Mesothelial cell of epicardium (in vitro differentiated cells): ENCODE measurements around the gene RFX3. TPM values are rescaled to one million over a fixed set of nuclear protein-coding genes. Genes with fewer than 3 reads are reported as not detected.

Experiments
- DNase-seq, 2 experiments: peaks; one replicate each; pipeline ENCODE4 v3.0.0; 2021; ENCODE audit warnings: low spot score in 2 of 2; ENCODE audit not compliant: unreplicated experiment in 2 of 2
- H3K27ac Mint-ChIP-seq: 2 replicates; pipeline ENCODE4 v1.8.0; 2021; ENCODE audit warnings: mixed read lengths
- H3K27me3 Mint-ChIP-seq: 2 replicates; pipeline ENCODE4 v1.8.0; 2021; ENCODE audit warnings: low read depth, mixed read lengths
- H3K36me3 Mint-ChIP-seq: 2 replicates; pipeline ENCODE4 v1.8.0; 2021; ENCODE audit warnings: mixed read lengths
- H3K4me1 Mint-ChIP-seq: 2 replicates; pipeline ENCODE4 v1.8.0; 2021; ENCODE audit warnings: mixed read lengths
- H3K4me3 Mint-ChIP-seq: 2 replicates; pipeline ENCODE4 v1.8.0; 2021; ENCODE audit warnings: mild to moderate bottlenecking, moderate library complexity, mixed read lengths
- H3K9me3 Mint-ChIP-seq: 2 replicates; pipeline ENCODE4 v1.8.0; 2021; ENCODE audit warnings: mixed read lengths
- CTCF ChIP-seq: fragments of 200-600 bp; sonication (generic); IDR thresholded peaks from one replicate; pipeline ENCODE4 v1.5.0; 2021; ENCODE audit warnings: antibody characterized with exemption; ENCODE audit not compliant: unreplicated experiment
- total RNA-seq: library from RNA; stranded (reverse); gene quantifications from 3 replicates; pipeline ENCODE4 v1.2.1, GENCODE V29; 2021

Gene RFX3
- total RNA-seq, 1 donor from 2014 or later: 42.5 TPM

GRCh38 chr9:3477236-3477834 is 48.5 kb downstream of the RFX3 start:
- no peak for DNase-seq
- Mint-ChIP-seq H3K9me3 (peaks cover 23% of the 10 kb centered on the region), H3K27ac (no peak overlapping the region), H3K36me3 (peaks cover 36% of the 10 kb centered on the region), H3K4me1 (peaks cover 13% of the 10 kb centered on the region), H3K4me3 (no peak overlapping the region), H3K27me3 (no peaks in the 10 kb centered on the region)
- TF ChIP-seq CTCF: no peak

DNA sequence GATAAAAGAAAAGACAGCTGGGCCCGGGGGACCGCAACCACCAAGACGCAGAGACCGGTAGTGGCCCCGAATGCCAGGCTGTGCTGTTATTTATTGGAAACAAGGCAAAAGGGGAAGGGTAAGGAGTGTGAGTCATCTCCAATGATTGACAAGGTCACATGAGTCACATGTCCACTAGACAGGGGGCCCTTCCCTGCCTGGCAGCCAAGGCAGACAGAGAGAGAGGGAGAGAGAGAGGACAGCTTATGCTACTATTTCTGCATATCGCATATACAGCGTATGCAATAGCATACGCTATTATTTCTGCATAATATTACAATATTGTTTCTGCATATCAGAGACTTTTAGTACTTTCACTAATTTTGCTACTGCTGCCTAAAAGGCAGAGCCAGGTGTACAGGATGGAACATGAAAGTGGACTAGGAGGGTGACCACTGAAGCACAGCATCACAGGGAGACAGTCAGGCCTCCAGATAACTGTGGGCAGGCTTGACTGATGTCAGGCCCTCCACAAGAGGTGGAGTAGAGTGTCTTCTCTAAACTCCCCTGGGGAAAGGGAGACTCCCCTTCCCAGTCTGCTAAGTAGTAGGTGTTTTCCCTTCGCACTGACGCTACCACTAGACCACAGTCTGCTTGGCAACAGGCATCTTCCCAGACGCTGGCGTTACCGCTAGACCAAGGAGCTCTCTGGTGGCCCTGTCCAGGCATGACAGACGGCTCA is 50.3 kb downstream of the RFX3 start:
- peaks cover 36% of the 10 kb centered on the region for H3K36me3 Mint-ChIP-seq
- no peaks in the 10 kb centered on the region for H3K27me3 Mint-ChIP-seq
- H3K4me1 Mint-ChIP-seq: peaks cover 17% of the 10 kb centered on the region
- peaks cover 23% of the 10 kb centered on the region for H3K9me3 Mint-ChIP-seq
- no peak overlapping the region for H3K27ac Mint-ChIP-seq
- no peak for DNase-seq
- H3K4me3 Mint-ChIP-seq: no peak overlapping the region
- TF ChIP-seq CTCF: no peak

- H3K9me3 Mint-ChIP-seq: peaks cover 23% of the 10 kb centered on the region
- H3K4me1 Mint-ChIP-seq: peaks cover 15% of the 10 kb centered on the region
- H3K36me3 Mint-ChIP-seq: peaks cover 31% of the 10 kb centered on the region
- H3K4me3 Mint-ChIP-seq: no peak overlapping the region
- no peak for DNase-seq
- TF ChIP-seq CTCF: no peak
- H3K27ac Mint-ChIP-seq: no peak overlapping the region
- no peaks in the 10 kb centered on the region for H3K27me3 Mint-ChIP-seq
Observed at GRCh38 chr9:3474821-3475220, 51.0 kb downstream of the RFX3 start.

DNA sequence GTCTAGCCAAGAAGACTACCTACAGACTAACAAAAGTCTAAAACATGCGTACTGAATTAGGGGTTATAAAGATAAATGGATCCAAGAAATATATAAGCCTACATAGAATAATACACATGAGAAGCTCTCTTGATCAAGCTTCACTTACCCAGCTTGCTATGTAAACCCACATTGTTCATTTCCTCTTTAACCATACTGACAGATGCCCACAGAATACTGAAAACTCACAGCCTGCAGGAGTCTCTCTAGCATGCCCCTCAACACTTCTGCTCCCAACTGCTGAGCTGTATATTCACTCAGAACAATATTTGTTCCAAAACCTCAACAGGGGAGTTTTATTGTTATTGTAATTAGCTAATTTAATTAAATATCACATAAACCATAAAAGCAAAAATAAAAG is 52.4 kb downstream of the RFX3 start:
- Mint-ChIP-seq H3K4me1 (peaks cover 21% of the 10 kb centered on the region), H3K27me3 (no peaks in the 10 kb centered on the region), H3K36me3 (peaks cover 19% of the 10 kb centered on the region), H3K4me3 (no peak overlapping the region), H3K27ac (peak overlapping the region; percentile 69), H3K9me3 (peaks cover 20% of the 10 kb centered on the region)
- no peak for DNase-seq
- TF ChIP-seq CTCF: no peak

- no peak overlapping the region for H3K27ac Mint-ChIP-seq
- no peak for DNase-seq
- peaks cover 6% of the 10 kb centered on the region for H3K9me3 Mint-ChIP-seq
- peaks cover 27% of the 10 kb centered on the region for H3K4me1 Mint-ChIP-seq
- no peaks in the 10 kb centered on the region for H3K27me3 Mint-ChIP-seq
- no peak overlapping the region for H3K4me3 Mint-ChIP-seq
- peaks cover 5% of the 10 kb centered on the region for H3K36me3 Mint-ChIP-seq
- TF ChIP-seq CTCF: no peak
Observed at GRCh38 chr9:3471883-3472282, 53.9 kb downstream of the RFX3 start.
